Activated T-cell treated with anti-CD3 and anti-CD28 coated beads, Interleukin-2, amount 50 U/mL, for 1 hour (primary cell): Measurements from ENCODE around the gene KCNQ1.

Source experiments
- DNase-seq: peaks from one replicate; pipeline ENCODE4 v3.0.0-alpha.2; 2020

KCNQ1 gene

DNA sequence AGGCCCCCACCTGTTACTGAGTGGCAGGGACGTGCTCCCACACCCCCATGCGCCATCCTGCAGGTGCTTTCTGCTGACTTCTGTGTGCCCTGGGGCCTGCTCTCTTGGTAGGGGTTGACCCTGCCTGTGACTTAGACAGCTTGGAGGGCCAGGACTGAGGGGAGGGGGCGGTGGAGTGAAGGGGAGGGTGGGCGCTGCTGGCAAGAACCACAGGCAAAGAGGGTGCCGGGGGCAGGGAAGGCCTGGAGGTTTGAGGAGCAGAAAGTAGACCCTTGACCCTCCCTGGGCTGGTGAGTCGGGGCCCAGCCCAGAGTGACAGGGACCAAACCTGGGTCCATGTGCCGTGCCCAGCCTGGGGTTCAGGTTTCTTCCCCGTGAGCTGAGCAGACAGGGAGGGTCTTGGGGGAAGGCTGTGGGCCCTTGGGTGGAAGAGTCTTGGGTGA is 17.8 kb downstream of the KCNQ1 start:
- no peak for DNase-seq

GRCh38 chr11:2462986-2463765 is 18.4 kb downstream of the KCNQ1 start:
- DNase-seq, result no peak

- DNase-seq, result no peak
Measured at GRCh38 chr11:2463766-2464277, 19.0 kb downstream of the KCNQ1 start.

GRCh38 chr11:2464451-2465165 is 19.8 kb downstream of the KCNQ1 start:
- no peak for DNase-seq

GRCh38 chr11:2465202-2466068 is 20.6 kb downstream of the KCNQ1 start:
- no peak for DNase-seq

GRCh38 chr11:2466069-2466801 is 21.4 kb downstream of the KCNQ1 start:
- DNase-seq, result no peak

DNA sequence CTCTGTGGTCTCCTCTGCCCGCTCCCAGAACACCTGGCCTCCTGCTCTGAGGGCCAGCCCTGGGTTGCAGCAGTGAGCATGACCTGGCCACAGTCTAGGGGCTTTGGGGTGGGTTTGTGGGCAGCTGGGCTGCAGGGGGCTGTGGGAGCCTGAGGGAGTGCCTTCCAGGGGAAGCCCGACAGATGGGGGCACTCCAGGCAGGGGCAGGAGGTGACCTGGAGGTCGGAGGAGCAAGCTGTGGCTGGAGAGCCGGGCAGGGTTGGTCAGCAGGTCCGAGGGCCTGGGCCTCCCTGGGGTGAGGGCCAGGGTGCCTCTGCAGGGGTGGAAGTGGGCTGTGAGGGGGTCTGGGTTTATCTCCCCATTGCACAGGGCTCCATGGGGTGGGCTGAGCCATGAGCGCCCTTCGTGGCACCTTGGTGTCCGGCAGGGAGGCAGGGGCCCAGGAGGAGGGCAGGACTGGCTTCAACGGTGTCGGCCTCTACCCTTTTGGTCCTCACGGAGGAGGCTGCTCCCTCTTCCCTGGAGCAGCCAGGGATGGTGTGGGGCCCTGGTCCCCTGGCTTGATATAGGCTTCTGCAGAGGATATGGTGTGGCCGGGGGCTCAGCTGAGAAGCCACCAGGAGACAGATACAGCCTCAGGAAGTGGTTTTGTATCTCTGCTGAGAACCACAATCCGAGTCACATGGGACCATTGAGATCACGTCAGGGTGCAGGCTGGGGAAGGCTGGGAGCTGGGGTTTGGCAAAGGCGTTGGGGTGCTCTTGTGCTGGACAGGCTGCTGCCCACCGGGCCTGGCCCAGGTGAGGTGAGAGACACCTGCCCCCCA is 22.3 kb downstream of the KCNQ1 start:
- DNase-seq, result peak; percentile 46

DNA sequence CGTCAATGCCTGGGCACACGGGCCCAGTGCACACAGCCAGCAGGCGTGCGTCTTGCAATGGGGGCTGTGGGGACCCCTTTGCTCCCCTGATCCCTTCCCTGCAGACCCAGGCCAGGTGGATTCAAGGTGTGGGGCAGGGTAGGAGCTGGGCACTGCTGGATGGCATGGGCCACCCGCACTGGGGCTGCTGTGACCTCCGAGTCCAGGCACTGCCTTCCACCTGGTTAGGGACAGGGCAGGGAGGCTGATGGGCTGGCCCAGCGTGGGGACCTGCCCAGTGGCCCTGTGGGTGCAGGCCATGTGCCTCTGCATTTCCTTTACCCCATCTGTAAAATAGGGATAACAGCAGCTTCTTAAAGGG is 22.9 kb downstream of the KCNQ1 start:
- no peak for DNase-seq

GRCh38 chr11:2468363-2469235 is 23.8 kb downstream of the KCNQ1 start:
- DNase-seq, result no peak

DNA sequence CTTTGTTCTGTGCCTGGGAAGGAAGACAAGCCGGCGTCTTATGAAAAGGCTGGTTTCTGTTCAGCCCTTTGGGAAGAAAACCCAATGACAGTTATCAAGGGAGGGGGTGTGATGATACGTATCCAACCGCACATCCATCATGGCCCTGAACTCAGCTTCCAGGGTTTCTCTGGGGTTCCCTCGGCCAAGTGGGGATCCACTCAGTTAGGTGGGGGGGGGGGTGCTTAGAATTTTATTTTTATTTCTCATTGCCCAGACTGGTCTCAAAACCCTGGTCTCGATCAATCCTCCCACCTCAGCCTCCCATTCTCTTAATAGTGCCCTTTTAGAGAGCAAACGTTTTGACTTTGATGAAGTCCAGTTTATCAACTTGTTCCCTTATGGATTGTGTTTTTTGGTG is 25.7 kb downstream of the KCNQ1 start:
- no peak for DNase-seq

- no peak for DNase-seq
Measured at GRCh38 chr11:2471048-2471803, 26.4 kb downstream of the KCNQ1 start.

DNA sequence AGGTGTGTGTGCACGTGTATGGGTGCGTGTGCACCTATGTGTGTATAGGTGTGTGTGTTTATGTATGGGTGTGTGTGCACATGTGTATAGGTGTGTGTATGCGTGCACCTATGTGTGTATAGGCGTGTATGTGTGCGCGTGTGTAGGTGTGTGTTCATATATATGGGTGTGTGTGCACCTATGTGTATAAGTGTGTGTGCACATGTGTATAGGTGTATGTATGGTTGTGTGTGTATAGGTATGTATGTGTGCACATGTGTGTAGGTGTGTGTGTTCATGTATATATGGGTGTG is 26.9 kb downstream of the KCNQ1 start:
- DNase-seq, result no peak

DNA sequence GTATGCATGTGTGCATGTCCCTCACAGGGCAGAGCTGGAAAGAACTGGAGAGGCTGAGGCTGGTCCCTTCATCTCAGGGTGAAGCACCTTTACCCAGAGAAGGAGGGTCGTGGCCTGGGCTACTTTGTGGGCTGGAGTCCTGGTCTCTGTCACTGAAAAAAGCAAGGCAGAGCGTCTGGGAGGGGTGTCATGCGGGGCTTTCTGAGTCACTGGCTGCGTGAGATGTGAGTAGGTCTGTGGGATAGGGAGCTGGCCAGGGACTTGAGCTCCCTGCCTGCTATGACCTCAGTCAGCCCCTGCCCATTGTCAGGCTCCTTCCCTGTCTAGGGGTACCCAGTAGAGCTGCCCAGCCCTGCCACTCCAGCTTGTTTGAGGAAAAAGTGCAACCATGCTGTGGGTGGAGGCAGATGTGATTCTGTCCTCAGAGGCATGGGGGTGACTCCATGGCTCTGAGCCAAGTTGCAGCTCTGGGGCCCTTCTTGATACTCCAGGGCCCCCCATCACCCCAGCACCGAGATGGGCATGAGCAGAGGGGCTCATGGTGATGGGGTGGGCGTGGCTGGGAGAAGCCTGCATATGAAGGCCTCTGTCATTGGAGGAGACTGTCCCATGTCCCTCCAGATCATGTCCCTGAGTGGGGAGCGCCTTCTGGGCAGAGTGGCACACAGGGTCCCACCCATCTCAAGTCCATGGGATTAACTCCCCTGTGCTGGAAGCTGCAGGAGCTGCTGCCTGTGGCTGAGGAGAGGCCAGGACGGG is 27.8 kb downstream of the KCNQ1 start:
- no peak for DNase-seq

- DNase-seq, result no peak
Measured at GRCh38 chr11:2473361-2474058, 28.7 kb downstream of the KCNQ1 start.

DNA sequence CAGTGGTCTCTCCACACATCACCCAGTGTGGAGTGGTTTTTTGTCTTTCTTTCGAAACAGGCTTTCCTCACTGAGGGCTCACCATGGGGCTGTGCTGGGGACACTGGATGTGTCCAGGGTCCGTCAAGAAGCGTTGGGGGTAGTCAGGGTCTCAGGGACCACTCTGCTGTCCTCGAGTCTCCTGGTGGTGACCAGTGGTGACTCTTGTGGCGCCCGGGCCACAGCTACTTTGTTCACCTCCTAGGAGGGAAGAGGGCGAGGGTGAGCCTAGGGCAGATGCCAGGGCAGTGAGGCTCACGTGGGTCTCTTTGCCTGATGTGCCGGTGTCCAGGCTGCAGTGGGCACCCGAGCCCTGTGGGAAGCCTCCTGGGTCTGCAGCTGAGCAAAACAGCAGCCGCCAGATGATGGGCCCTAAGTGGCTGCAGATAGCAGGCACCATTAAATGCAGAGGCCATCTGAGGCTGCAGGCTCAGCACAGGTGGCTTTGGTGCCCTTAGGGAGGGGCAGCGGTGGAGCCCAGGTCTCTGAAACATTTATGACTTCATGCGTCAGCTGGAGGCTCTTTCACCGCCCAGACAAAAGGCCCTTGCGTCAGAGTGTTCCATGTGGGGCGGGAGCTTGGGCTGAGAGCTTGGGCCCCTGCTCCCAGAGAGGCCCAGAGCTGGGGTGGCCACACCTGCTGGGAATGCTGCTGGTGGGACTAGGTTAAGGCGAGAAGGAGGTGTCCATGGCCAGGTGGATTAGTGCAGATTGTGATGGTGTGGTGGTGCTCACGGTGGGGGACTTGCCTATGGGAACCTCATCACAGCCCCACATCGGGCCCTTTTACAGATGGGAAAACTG is 29.5 kb downstream of the KCNQ1 start:
- DNase-seq, result no peak

- DNase-seq, result no peak
Measured at GRCh38 chr11:2475136-2475918, 30.5 kb downstream of the KCNQ1 start.

DNA sequence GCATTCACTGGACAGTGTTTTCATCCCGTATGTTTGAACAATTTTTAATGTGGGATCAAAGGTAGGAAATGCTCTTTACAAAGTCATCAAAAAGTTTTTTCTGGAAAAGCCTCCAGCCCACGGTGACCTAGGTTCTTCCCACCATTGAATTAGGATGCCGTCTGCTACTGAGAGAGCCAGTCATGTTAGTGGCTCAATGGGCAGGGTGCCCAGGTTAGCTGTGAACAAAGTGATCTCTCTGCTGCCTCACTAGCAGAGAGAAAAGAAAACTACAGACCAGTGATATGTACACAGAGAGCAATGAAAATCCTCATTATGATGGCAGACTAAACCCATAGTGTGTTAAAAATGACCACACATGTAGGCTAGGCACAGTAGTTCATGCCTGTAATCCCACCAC is 32.4 kb downstream of the KCNQ1 start:
- DNase-seq, result no peak
